H1 (cell line): ENCODE measurements around the gene DND1.

ENCODE experiments used
- BRCA1 ChIP-seq: IDR thresholded peaks from 2 replicates; pipeline ENCODE4 v1.6.1; 2012; ENCODE audit warnings: low read depth, low read length, improper control_type of control experiment
- CEBPB ChIP-seq: IDR thresholded peaks from 2 replicates; pipeline ENCODE4 v1.6.1; 2012; ENCODE audit warnings: low read depth, low read length
- CTCF ChIP-seq, 3 experiments: IDR thresholded peaks; 1 replicate in 2 of 3; 2 replicates in 1 of 3; pipeline versions ENCODE4 v1.5.1 to v1.6.1; 2011; ENCODE audit warnings: low read length in 3 of 3, mild to moderate bottlenecking in 3 of 3, inconsistent platforms in 2 of 3, low read depth in 1 of 3, moderate library complexity in 1 of 3; ENCODE audit not compliant: insufficient read depth in 1 of 3; ENCODE audit errors: control extremely low read depth in 1 of 3
- NRF1 ChIP-seq: IDR thresholded peaks from 2 replicates; pipeline ENCODE4 v1.6.1; 2011; ENCODE audit warnings: mild to moderate bottlenecking, low read depth, low read length, improper control_type of control experiment
- POLR2A ChIP-seq, 2 experiments: IDR thresholded peaks; 1 replicate in 1 of 2; 2 replicates in 1 of 2; pipeline ENCODE4 v1.6.1; 2011; ENCODE audit warnings: low read depth in 2 of 2, low read length in 2 of 2, mild to moderate bottlenecking in 2 of 2; ENCODE audit errors: control extremely low read depth in 1 of 2
- POLR2AphosphoS5 ChIP-seq: IDR thresholded peaks from 2 replicates; pipeline ENCODE4 v1.6.1; 2011; ENCODE audit warnings: low read depth, low read length
- RAD21 ChIP-seq, 2 experiments: IDR thresholded peaks in 1 of 2; conservative IDR thresholded peaks in 1 of 2; 2 replicates each; pipeline ENCODE4 v1.6.1; 2011; ENCODE audit warnings: low read depth in 2 of 2, low read length in 2 of 2, improper control_type of control experiment in 1 of 2, inconsistent platforms in 1 of 2, mild to moderate bottlenecking in 1 of 2, moderate library complexity in 1 of 2
- SIN3A ChIP-seq, 2 experiments: IDR thresholded peaks in 1 of 2; conservative IDR thresholded peaks in 1 of 2; 2 replicates each; pipeline ENCODE4 v1.6.1; 2011 to 2012; ENCODE audit warnings: low read length in 2 of 2, improper control_type of control experiment in 1 of 2, low read depth in 1 of 2, mild to moderate bottlenecking in 1 of 2
- SIRT6 ChIP-seq: IDR thresholded peaks from one replicate; pipeline ENCODE4 v1.7.1; 2012; ENCODE audit warnings: low read length, inconsistent platforms
- SP1 ChIP-seq: IDR thresholded peaks from 2 replicates; pipeline ENCODE4 v1.6.1; 2011; ENCODE audit warnings: low read depth, low read length

GRCh38 chr5:140711794-140712193, 38.4 kb upstream of the DND1 start:
- TF ChIP-seq CEBPB, result no peak
- no peak for TF ChIP-seq NRF1
- TF ChIP-seq RAD21 (IDR thresholded peaks at IDR 0.05 in 1 of 2, conservative IDR thresholded peaks at IDR 0.05 in 1 of 2; ENCODE audit: low read depth in 2 of 2, low read length in 2 of 2), result no peak
- no peak for TF ChIP-seq CTCF (IDR thresholded peaks at IDR 0.05; ENCODE audit: control extremely low read depth in 1 of 3, insufficient read depth in 1 of 3, low read depth in 1 of 3, low read length in 3 of 3)
- TF ChIP-seq SP1, result no peak
- TF ChIP-seq SIN3A (conservative IDR thresholded peaks at IDR 0.05 in 1 of 2, IDR thresholded peaks at IDR 0.05 in 1 of 2; ENCODE audit: low read depth in 1 of 2, low read length in 2 of 2), result no peak
- no peak for TF ChIP-seq POLR2AphosphoS5
- no peak for TF ChIP-seq SIRT6
- no peak for TF ChIP-seq POLR2A (IDR thresholded peaks at IDR 0.05; ENCODE audit: control extremely low read depth in 1 of 2, low read depth in 2 of 2, low read length in 2 of 2)
- no peak for TF ChIP-seq BRCA1
